C4-2B (cell line): ENCODE results near the gene ADAM8.

Experiments used
- ZFX ChIP-seq: fragments of 450-650 bp; IDR thresholded peaks from 2 replicates; pipeline ENCODE4 v1.6.1; 2017
- TF ChIP-seq, protein P1 (sequence below): fragments of 450-650 bp; conservative IDR thresholded peaks from 2 replicates; pipeline ENCODE4 v1.5.1; 2017; ENCODE audit warnings: mild to moderate bottlenecking

DNA sequence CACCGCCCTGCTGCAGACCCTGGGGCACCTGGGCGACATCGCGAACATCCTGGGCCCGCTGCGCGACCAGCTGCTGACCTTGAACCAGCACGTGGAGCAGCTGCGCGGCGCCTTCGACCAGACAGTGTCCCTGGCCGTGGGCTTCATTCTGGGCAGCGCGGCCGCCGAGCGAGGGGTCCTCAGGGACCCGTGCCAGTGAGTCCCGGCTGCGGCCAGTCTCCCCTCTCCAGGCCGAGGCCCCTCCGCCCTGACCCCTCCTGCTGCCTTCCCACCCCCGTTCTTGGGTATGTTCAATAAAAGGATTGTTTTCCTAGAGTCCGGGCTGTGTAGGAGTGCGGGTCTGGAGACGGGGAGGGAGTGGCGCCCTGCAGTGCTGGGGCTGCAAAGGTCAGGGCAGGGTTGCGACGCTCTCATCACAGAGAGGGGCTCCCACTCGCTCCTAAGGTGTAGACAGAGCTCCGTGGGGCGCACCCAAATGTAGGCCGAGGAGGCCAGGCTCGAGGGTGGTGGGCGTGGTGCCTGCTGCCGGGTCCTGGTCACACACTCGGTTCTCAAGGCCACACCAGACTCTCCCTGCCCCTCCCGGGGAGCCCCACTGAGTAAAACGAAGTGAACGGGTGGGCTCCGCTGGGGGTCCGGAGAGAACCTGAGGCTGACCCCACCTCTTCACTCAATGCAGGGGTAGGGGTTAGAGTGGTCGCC, 45.3 kb downstream of the ADAM8 start:
- TF ChIP-seq, protein P1, sequence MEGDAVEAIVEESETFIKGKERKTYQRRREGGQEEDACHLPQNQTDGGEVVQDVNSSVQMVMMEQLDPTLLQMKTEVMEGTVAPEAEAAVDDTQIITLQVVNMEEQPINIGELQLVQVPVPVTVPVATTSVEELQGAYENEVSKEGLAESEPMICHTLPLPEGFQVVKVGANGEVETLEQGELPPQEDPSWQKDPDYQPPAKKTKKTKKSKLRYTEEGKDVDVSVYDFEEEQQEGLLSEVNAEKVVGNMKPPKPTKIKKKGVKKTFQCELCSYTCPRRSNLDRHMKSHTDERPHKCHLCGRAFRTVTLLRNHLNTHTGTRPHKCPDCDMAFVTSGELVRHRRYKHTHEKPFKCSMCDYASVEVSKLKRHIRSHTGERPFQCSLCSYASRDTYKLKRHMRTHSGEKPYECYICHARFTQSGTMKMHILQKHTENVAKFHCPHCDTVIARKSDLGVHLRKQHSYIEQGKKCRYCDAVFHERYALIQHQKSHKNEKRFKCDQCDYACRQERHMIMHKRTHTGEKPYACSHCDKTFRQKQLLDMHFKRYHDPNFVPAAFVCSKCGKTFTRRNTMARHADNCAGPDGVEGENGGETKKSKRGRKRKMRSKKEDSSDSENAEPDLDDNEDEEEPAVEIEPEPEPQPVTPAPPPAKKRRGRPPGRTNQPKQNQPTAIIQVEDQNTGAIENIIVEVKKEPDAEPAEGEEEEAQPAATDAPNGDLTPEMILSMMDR = no peak
- TF ChIP-seq ZFX = no peak
